CD4-positive, alpha-beta T cell treated with Interleukin-12 subunit alpha and Interleukin-12 subunit beta, for 1 hour (primary cell): ENCODE data around the gene STX8.

Experiments used
- DNase-seq: peaks from one replicate; pipeline ENCODE4 v3.0.0-alpha.2; 2020

STX8 gene

DNA sequence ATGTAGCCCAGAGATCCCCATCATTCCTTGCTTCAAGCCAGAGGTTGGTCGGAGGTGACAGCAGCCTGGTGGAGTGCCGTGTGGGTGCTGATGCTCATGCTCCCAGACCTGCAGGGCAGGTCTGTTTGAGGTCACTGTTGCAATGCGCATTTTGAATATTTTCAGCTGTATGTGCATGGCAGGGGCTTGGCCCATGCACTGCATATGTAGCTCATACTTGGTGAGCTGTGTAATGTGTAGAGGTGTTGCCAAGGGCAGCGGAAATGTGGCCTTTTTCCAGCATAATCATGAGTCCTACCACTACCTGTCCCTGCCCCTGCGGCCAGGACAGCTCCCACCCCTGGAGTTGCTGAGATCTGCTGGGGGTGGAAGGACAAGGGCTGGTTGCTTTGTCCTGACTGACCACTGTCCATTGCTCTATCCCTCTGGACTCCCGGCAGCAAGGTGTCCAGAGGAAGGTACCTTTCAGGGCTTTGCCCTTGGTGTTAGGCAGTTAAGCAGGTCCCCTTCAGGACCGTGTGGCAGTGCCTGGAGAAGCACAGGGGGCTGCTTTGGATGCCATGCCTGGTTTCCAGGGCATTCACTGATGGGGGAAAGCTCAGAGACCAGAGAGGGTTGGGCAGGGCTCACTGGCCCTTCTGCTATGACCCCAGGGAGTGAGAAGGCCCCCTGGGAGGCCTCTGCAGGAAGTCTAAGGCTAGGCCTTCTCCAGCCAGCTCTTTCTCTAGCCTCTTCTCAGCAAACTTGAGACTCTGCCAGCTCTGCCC lies 339.2 kb downstream of the STX8 start:
- DNase-seq: no peak

DNA sequence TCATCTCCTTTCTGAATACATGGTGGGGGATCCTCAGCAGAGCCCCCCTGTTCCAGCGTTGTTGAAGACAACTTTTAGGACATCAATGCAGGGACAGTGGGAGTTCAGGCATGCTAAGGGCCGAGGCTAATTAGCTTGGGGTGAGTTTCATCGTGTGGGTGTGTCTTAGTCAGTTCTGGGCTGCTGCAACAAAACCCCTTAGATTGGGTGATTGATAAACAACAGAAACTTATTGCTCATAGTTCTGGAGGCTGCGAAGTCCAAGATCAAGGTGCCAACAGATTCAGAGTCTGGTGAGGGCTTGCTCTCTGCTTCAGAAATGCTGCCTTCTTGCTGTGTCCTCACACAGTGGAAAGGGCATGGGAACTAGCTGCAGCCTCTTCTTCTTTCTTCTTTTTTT lies 340.3 kb downstream of the STX8 start:
- no peak for DNase-seq

DNA sequence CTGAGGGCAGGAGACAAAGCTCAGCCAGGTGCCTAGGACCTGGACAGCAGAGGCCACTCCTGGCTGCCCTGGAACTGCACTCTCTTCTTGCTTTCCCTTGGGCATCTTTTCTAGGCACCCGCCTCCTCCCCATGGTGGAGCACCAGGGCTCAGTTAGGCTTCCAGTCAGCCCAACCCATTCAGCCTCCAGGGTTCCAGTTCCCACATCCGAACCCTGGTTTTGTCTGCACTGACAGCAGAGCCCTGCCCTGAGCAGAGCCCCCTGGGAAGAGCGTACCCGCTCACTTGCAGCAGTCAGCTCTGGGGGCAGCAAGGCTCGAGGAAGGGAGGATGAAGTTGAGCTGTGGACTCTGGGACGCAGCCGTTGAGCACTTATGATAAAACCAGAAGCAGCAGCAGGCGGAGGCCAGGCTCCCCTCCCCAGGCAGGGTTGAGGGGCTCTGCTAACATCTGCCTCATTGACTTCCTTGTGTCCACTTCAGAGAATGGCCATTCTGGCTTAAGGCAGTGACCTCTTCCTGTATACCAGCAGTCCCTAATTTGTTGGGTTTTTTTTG lies 341.2 kb downstream of the STX8 start:
- DNase-seq: no peak

DNA sequence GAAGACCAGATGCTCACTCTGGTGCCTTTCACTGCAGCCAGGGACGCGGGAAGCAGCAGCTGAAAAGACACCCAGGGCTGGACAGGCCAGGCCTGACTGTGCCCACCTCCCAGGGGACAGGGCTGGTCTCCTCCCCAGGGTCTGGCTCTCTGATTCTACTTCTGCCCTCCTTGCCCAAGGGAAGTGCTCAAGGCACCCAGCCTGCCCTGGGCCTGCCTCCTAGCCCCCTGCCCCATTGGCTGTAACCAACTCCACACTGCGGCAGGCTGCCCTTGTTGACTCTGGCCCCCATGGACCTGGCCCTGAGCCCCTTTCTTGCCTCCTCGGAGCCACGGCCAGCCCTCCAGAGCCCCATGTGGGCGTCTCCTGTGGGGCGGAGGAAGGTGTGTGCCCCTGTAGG lies 341.9 kb downstream of the STX8 start:
- no peak for DNase-seq

DNA sequence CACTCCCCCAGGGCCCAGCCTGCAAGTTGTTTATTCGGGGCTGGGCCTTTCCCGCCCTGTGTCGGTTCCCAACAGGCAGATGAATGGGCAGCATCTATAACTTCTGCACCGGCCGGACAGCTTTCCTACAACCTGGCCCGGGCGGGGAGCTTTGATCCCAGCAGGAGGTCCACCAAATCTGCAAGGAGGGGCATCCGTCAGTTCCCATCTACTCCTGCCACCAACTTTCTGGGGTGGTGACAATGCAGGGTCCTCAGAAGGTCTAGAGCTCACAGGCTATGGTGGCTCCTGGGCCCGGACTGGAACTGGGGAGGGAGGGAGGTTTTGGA lies 342.4 kb downstream of the STX8 start:
- DNase-seq: no peak

DNA sequence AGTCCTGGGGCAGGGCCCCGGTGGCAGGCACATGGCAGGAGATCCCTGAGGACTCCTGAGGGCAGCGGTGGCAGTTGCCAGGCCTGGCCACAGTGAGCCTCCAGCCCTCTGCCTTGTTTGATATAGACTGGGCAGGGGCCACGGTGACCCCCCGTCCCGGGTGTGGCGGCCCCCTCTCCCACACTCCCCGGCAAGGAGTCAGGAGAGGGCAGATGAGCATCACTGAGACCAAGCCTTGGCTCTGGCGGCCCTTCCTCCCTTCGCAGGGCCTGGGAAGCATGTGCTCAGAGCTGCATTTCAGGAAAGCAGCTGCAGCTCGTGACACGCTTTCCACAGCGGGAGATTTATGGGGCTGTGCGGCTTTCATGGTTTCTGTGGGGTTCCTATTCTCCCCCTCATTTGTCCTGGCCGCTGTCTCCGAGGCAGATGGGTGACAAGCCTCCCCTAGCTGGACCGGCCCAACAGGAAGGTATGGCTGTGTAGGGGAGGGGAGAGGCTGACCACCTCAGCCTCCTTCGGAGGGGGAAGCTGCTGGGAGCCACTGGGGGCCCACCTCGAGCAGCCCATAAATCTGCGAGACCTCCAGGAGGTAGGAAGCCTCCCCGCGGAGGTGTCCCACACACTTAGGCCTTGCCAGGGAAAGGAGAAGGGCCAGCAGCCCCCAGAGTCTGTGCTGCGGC lies 342.9 kb downstream of the STX8 start:
- no peak for DNase-seq

DNA sequence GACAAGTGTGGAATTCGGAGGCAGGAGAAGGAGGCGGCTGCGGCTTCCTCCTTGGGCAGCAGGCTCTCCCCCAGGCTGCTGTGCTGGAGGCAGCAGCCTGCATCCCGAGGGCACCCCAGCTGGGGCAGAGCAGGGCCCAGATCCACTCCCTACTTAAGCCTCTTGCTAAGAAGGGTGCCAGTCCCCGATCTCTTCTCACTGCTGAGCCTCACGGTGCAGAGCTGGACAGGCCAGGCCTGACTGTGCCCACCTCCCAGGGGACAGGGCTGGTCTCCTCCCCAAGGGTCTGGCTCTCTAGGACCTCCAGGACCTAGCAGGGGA lies 343.5 kb downstream of the STX8 start:
- DNase-seq: no peak

DNA sequence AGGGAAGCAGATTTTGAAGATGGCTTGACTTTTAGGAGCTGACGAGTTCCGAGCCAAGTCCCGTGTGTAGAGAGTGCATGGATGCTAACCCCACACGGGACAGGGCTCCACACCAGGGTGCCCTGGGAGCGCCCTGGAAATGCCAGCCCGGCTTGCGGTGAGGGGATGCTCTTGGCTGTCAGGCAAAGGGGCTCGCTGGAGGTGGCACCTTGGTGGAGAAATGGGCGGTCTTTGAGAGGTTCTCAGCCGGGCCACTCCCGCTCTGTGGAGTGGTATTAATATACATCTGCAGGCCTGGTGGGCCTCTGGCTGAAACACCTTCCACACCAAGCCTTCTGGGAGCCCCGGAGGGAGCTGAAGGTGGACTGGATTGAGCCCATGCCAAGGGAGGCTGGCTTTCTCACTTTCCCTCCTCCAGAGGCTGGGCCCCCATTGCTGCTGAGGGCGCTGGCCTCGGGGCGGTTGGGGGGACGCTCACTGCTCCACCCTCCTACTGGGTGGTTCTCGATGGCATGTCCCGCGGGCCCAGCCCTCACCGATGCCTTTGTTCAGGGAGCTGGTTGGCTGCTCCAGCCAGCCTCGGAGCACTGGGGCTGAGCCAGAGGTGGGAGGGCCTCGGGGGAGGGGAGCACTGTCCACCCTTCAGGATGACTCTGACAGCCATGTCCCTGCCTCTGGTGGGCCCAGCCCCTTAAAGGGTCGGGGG lies 344.0 kb downstream of the STX8 start:
- DNase-seq: no peak

DNA sequence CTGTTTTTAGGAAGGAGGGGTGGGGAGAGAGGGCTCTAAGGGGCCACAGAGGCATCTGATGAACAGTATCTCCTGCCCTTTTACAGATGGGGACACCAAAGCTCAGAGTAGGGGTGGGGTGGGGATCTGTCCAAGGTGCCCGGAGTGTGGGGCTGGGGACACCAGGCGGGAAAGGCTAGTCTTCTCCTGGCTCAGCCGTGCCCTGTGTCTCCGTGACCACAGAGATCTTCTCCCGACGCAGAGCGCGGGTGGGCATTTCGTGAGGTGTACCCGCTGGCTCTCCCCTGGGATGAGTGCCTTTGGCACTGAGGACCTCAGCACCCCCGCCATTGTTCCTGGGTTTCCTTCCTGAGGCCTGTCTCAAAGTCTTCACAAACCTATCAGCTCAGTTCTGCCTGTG lies 344.8 kb downstream of the STX8 start:
- no peak for DNase-seq

DNA sequence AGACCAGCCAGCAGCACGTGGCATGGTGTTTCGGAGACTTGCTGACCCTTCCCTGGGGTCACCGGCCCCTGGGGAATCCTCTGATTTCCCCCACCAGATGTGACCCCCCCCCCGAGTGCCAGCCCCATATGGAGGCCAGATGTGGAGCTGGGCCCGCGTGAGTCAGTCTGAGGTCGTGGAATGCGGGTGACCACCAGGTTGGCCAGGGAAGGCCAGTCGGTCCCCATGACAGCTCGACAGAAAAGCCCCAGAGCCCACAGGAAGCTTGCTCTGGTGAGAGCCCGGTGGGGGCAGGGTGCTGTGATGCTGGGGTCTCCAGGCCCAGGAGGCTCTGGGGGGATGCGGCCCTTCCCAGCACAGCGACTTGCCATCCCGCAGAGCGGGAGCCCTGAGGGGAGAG lies 345.3 kb downstream of the STX8 start:
- DNase-seq: no peak

DNA sequence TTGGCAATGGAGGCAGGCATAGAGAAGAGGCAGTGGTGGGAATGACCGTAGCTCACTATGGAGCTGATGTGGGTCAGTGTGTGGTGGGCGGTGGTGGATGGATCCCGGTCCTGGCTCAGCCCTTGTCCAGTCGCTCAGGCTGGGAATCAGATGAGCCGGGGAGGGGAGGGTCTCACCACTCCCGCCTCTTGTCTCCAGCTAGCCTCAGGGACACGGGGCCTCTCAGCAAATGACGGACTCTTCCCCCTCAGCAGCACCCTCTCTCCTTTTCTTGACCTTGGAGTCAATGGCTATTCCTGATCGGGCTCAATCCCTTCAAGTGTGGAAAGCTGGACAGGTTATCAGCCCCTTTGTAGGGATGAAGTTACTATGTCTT lies 345.8 kb downstream of the STX8 start:
- no peak for DNase-seq

DNA sequence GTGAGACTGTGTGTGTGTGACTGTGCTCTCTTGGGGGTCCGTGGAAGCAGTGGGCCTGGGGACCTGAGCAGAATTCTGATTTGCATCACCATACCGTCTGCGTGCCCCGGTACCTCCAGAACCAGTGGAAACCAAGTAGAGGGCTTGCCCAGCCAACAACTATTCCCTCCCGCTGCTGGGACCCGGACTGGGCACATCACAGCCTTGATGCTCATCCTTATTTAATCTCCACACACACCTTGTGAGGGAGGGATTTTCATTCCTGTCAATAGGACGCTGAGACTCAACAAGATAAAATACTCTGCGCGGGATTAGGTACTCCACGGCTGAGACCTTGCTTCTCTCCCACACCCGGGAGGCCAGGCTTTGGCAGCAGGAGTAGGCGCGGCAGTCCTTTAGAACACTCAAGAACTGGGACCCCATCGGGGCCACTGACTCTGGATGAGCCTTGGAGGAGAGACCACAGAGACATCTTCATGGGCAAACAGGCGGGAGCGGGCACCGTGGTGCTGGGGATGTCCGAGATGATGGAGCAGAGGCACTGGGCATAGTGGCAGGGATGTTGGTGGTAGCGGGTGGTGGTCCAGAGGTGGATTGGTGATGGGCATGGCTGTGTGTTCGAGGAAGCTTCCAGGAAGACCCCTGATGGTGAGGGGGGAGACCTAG lies 346.3 kb downstream of the STX8 start:
- DNase-seq: no peak

DNA sequence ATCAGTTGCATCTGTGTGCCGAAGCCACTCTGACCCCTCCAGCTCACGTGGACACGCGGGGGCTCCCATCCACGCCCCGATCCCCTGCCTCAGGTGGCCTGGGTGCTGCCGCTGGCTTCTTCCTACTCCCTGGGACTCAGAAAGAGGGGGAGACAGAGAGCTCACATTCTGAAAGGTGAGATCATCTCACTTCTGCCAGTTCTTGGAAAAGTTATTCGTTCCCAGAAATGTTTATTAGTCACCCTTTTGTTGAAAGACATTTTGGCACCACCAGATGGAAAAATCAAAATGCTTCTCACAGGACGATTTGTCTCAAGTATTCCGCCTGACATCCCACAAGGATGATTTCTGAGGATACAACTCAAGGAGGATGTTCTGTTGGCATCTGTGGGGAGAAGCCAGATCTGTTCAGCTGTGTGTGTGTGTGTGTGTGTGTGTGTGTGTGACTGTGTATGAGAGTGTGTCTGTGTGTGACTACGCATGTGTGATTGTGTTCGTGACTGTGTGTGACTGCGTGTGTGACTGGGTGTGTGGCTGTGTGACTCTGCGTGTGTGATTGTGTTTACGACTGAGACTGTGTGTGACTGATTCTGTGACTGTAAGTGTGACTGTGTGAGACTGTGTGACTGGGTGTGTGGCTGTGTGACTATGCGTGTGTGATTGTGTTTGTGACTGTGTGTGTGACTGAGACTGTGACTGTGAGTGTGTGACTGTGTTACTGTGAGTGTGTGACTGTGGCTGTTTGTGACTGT lies 347.0 kb downstream of the STX8 start:
- no peak for DNase-seq

DNA sequence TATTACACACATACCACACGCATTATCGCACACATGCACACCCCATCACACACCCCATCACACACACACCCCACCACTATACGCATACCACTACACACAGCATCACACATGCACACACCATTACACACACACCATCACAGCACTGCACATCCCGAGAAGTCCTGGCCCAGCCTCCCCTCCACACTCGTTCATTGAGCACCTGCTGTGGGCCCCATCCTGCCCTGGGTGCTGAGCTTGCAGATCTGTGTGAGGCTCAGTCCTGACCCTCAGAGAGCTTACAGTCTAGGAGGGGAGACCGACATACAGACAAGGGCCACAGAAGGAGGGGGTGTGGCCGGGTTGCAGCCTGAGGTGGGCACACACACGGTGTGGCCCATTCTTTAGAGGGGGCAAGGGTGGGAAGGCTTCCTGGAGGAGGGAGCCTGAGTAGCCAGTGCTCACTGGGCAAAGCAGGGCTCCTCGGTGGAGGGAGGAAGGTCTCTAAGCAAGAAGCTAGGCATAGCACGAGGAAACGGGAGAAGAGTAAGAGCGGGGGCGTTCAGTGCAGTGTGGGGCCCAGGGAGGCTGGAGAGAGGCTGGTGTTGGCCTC lies 347.7 kb downstream of the STX8 start:
- DNase-seq: no peak

DNA sequence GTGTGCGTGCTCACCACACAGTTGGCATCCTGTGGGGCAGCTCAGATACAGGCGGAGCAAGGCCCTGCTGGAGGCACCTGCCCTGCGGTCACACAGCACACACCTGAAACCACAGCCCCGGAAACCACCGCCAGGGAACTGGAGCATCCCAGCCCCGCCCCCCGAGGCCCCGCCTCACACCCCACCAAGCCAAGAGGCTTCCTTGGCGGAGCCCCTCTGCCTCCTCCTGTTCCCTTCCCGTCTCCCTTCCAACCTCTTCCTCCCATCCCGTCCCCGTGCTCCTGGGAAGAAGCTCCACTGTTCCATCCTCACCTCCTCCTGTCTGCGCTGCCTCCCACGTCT lies 348.9 kb downstream of the STX8 start:
- peak; percentile 30 for DNase-seq

DNA sequence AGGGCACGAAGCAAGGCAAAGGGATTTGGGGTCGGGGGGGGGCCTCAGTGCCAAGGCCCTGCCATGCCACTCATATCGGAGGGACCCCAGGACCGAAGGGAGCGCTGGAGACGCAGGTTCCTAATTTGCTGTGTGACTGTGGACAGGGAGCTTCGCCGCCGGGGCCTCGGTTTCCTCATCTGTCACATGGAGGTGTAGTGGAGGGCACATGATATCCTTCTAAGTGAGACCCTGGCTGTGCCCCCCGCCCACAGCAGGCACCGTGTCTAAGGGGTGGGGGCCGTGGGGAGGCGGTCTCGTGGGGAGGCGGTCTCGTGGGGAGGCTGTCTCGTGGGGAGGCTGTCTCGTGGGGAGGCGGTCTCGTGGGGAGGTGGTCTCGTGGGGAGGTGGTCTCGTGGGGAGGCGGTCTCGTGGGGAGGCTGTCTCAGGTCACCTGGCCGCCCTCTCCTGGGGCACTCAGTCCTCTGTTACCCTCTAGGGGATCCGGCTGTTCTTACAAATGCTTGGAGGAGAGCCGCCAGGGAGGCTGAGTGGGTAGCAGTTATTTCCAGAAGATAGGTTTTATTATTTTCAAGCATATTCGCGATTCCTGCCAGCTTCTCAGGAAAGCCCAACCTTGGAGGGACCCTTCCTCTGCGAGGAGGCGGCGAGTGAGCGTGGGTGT lies 349.4 kb downstream of the STX8 start:
- no peak for DNase-seq

DNA sequence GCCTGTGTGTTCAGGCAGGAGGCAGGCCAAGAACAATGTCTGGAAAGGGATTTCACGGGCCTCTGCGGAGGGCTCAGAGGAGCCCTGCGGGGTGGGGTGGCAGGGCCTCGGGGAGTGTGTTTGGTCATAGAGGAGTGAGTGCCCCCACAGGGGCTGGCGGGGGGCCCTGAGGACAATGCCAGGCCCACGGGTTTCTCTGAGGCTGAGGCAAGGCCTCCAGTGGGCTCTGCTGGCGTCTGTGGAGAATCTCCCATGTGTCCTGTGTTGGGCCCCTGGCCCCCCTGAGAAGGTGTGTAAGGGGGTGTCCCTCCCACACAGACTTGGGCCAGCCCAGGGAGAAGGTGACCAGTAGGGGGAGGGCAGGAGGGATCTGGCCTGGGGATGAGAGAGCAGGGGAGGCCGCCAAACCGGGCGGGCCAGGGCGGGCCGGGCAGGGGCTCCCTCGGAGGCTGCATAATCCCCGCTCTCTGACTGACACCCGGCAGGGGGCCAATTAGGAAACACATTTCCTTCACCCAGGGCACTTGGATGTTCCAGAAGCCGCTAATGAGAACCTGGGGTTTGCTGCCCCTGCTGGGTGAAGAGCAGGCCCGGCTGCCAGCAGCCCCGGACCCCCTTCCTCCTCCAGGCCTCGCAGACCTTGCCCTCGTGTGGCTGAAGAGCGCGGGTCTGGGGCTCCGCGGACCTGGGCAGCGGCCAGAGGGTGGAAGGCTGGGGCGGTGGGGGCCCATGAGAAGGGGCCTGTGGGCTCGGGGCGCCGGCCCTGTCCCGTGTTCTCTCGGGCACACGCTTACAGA lies 350.1 kb downstream of the STX8 start:
- DNase-seq: no peak

DNA sequence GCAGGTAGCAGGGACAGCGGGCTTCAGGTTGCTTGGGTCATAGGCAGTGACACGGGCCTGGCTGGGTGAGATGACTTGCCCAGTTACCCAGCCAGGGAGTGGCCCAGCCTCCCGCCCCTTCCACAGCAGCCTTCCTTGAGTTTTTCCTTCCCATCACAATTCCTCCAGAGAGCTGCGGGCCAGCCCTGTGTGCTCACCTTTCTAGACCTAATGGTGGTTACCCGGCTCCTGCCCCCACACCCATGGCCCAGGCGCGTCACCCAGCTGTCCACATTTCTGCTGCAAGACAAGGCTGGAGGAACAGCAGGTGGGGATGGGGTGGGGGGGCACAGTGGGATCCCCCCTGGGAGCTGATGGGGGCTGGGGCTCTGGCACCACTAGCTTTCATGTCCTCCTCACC lies 351.1 kb downstream of the STX8 start:
- DNase-seq: no peak

DNA sequence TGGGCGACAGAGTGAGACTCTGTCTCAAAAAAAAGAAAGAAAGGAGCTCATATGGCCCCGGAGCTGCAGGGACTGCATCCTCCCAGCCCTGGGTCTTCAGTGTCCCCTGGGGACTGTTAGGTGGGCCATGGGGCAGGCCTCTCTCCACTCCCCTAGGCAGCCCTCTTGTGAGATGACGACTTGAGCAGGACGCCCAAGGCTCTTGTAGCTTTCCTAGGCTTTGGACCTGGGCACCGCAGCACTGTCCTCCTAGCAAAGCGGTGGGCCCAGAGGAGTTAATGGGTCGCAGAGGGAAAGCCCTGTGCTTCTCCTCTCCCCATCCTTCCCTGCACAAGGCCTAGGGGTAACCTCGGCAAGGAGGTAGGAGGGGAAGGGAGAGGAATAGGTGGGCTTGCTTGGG lies 352.1 kb downstream of the STX8 start:
- no peak for DNase-seq

DNA sequence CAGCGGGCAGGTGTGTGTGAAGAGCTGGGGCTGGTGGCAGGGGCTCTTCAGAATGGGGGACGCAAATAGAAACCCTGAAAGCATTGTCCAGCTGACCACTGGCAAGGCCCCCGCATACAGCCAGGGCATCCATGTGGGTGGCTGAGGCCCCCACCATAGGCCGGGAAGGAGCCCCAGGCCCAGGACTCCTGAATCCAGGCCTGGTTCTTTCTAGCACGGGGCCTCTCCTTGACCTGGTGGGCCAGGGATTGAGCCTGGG lies 353.8 kb downstream of the STX8 start:
- DNase-seq: no peak

DNA sequence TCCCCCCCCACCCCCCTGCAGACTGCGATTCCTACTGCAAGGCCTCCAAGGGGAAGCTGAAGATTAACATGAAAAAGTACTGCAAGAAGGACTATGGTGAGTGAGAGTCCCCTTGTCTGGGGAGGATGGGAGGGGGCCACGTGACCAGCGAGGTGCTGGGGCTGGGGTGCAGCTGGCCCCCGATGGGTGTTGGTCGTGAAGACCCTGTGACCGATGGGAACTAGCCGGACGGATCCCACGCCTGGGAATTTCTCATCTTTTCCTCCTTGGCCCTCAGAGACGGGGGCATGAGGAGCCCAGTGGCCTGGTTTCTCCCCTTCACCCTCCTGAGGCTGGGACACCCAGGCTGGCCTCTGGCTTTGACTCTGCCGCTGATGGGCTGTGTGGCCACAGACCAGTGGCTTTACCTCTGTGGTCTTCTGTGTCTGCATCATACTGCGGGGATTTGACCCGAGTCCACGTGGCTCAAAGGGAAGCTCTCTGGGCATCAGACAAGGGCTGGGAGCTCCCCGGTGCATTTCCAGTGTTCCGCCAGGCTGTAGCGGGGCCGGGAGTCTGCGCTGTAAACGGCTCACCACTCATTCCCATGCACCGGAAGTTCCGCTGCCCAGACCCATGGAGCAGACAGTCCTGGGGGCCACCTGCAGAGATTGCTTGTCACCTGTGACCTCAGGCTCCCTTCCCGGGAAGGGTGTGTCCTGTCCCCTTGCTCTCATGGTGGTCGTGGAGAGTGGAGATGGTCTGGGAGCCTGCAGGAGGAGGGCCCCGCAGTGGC lies 354.3 kb downstream of the STX8 start:
- DNase-seq: no peak
